SK-N-SH treated with all-trans-retinoic acid at 6 μM for 48 hours (cell line): Measurements from ENCODE around the gene C5orf47.

ENCODE experiments used
- ARNTL ChIP-seq: fragments of 450-650 bp; formaldehyde crosslinking; IDR thresholded peaks from 2 replicates; pipeline ENCODE4 v1.5.0; 2020; ENCODE audit warnings: low read depth, mild to moderate bottlenecking, moderate library complexity, borderline replicate concordance
- BACH2 ChIP-seq: fragments of 250-450 bp; sonication (Bioruptor Pico); IDR thresholded peaks from 2 replicates; pipeline ENCODE4 v1.9.0; 2021; ENCODE audit warnings: mild to moderate bottlenecking, borderline replicate concordance
- ESRRG ChIP-seq: fragments of 250-450 bp; sonication (Bioruptor Pico); IDR thresholded peaks from 2 replicates; pipeline ENCODE4 v1.6.1; 2021; ENCODE audit warnings: mild to moderate bottlenecking
- ISL1 ChIP-seq: fragments of 250-450 bp; sonication (Bioruptor Pico); IDR thresholded peaks from 2 replicates; pipeline ENCODE4 v2.1.2; 2022; ENCODE audit warnings: mild to moderate bottlenecking, moderate library complexity
- OSR1 ChIP-seq: fragments of 250-450 bp; sonication (Bioruptor Pico); IDR thresholded peaks from 2 replicates; pipeline ENCODE4 v1.8.0; 2022; ENCODE audit warnings: moderate library complexity, mild to moderate bottlenecking, inconsistent platforms
- RARB ChIP-seq: fragments of 250-450 bp; sonication (Bioruptor Pico); IDR thresholded peaks from 2 replicates; pipeline ENCODE4 v1.8.0; 2021; ENCODE audit warnings: mild to moderate bottlenecking, moderate library complexity
- TCF4 ChIP-seq: fragments of 250-450 bp; sonication (Bioruptor Pico); IDR thresholded peaks from 2 replicates; pipeline ENCODE4 v1.8.0; 2021; ENCODE audit warnings: mild to moderate bottlenecking, moderate library complexity, borderline replicate concordance
- ZFP3 ChIP-seq: fragments of 250-450 bp; sonication (Bioruptor Pico); IDR thresholded peaks from 2 replicates; pipeline ENCODE4 v1.5.0; 2020; ENCODE audit warnings: mild to moderate bottlenecking, moderate library complexity
- ZFP30 ChIP-seq: fragments of 450-650 bp; formaldehyde crosslinking; IDR thresholded peaks from 2 replicates; pipeline ENCODE4 v1.5.0; 2022; ENCODE audit warnings: mild to moderate bottlenecking, moderate library complexity
- ZNF565 ChIP-seq: fragments of 450-650 bp; formaldehyde crosslinking; conservative IDR thresholded peaks from 2 replicates; pipeline ENCODE4 v1.5.0; 2020; ENCODE audit warnings: low read depth, mild to moderate bottlenecking, moderate library complexity
- TF ChIP-seq, protein P1 (sequence below): fragments of 250-450 bp; sonication (Bioruptor Pico); IDR thresholded peaks from 2 replicates; pipeline ENCODE4 v1.8.0; 2020; ENCODE audit warnings: mild to moderate bottlenecking, moderate library complexity, borderline replicate concordance
- TF ChIP-seq, protein P2 (sequence below): fragments of 250-450 bp; sonication (Bioruptor Pico); IDR thresholded peaks from 2 replicates; pipeline ENCODE4 v1.5.1; 2020; ENCODE audit warnings: low read depth, mild to moderate bottlenecking, moderate library complexity
- TF ChIP-seq, protein P3 (sequence below): fragments of 250-450 bp; sonication (Bioruptor Pico); IDR thresholded peaks from 2 replicates; pipeline ENCODE4 v1.5.0; 2020; ENCODE audit warnings: mild to moderate bottlenecking, moderate library complexity
- TF ChIP-seq, protein P4 (sequence below): fragments of 250-450 bp; sonication (Bioruptor Pico); IDR thresholded peaks from 2 replicates; pipeline ENCODE4 v1.8.0; 2021; ENCODE audit warnings: low read depth, mild to moderate bottlenecking, moderate library complexity, borderline replicate concordance

DNA sequence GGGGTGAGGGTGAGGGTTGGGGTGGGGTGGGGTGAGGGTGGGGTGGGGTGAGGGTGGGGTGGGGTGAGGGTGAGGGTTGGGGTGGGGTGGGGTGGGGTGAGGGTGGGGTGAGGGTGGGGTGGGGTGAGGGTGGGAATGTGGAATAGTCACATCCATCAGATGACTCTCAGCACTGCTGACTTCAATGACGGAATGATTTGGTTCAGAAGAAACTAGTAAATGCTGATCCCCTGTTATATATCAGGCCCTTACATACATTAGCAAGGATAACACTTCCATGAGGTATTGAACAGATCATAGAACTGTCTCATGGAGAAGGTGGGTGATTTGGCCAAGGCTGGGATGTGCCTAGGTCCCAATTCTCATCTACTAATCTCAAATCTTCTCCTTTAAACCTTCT, 24.5 kb upstream of the C5orf47 start:
- TF ChIP-seq ARNTL (CRISPR knock-in tag) (no peak), ISL1 (CRISPR knock-in tag) (no peak), ZFP3 (CRISPR knock-in tag) (no peak), ZNF565 (CRISPR knock-in tag) (no peak), OSR1 (CRISPR knock-in tag) (no peak), TCF4 (CRISPR knock-in tag) (no peak), ESRRG (no peak), RARB (no peak), BACH2 (CRISPR knock-in tag) (no peak), ZFP30 (CRISPR knock-in tag) (no peak)
- TF ChIP-seq, protein P1, sequence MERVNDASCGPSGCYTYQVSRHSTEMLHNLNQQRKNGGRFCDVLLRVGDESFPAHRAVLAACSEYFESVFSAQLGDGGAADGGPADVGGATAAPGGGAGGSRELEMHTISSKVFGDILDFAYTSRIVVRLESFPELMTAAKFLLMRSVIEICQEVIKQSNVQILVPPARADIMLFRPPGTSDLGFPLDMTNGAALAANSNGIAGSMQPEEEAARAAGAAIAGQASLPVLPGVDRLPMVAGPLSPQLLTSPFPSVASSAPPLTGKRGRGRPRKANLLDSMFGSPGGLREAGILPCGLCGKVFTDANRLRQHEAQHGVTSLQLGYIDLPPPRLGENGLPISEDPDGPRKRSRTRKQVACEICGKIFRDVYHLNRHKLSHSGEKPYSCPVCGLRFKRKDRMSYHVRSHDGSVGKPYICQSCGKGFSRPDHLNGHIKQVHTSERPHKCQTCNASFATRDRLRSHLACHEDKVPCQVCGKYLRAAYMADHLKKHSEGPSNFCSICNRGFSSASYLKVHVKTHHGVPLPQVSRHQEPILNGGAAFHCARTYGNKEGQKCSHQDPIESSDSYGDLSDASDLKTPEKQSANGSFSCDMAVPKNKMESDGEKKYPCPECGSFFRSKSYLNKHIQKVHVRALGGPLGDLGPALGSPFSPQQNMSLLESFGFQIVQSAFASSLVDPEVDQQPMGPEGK (CRISPR knock-in tag), result no peak
- TF ChIP-seq, protein P2, sequence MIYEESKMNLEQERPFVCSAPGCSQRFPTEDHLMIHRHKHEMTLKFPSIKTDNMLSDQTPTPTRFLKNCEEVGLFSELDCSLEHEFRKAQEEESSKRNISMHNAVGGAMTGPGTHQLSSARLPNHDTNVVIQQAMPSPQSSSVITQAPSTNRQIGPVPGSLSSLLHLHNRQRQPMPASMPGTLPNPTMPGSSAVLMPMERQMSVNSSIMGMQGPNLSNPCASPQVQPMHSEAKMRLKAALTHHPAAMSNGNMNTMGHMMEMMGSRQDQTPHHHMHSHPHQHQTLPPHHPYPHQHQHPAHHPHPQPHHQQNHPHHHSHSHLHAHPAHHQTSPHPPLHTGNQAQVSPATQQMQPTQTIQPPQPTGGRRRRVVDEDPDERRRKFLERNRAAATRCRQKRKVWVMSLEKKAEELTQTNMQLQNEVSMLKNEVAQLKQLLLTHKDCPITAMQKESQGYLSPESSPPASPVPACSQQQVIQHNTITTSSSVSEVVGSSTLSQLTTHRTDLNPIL (CRISPR knock-in tag), result no peak
- TF ChIP-seq, protein P3, sequence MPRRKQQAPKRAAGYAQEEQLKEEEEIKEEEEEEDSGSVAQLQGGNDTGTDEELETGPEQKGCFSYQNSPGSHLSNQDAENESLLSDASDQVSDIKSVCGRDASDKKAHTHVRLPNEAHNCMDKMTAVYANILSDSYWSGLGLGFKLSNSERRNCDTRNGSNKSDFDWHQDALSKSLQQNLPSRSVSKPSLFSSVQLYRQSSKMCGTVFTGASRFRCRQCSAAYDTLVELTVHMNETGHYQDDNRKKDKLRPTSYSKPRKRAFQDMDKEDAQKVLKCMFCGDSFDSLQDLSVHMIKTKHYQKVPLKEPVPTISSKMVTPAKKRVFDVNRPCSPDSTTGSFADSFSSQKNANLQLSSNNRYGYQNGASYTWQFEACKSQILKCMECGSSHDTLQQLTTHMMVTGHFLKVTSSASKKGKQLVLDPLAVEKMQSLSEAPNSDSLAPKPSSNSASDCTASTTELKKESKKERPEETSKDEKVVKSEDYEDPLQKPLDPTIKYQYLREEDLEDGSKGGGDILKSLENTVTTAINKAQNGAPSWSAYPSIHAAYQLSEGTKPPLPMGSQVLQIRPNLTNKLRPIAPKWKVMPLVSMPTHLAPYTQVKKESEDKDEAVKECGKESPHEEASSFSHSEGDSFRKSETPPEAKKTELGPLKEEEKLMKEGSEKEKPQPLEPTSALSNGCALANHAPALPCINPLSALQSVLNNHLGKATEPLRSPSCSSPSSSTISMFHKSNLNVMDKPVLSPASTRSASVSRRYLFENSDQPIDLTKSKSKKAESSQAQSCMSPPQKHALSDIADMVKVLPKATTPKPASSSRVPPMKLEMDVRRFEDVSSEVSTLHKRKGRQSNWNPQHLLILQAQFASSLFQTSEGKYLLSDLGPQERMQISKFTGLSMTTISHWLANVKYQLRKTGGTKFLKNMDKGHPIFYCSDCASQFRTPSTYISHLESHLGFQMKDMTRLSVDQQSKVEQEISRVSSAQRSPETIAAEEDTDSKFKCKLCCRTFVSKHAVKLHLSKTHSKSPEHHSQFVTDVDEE (CRISPR knock-in tag), result no peak
- TF ChIP-seq, protein P4, sequence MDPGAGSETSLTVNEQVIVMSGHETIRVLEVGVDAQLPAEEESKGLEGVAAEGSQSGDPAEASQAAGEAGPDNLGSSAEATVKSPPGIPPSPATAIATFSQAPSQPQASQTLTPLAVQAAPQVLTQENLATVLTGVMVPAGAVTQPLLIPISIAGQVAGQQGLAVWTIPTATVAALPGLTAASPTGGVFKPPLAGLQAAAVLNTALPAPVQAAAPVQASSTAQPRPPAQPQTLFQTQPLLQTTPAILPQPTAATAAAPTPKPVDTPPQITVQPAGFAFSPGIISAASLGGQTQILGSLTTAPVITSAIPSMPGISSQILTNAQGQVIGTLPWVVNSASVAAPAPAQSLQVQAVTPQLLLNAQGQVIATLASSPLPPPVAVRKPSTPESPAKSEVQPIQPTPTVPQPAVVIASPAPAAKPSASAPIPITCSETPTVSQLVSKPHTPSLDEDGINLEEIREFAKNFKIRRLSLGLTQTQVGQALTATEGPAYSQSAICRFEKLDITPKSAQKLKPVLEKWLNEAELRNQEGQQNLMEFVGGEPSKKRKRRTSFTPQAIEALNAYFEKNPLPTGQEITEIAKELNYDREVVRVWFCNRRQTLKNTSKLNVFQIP (CRISPR knock-in tag), result no peak
